ENCODE results near the gene BPIFB2.

BPIFB2 gene

GRCh38 chr20:33071198-33071597 lies 63.7 kb downstream of the BPIFB2 start:
- no peak for DNase-seq

GRCh38 chr20:33072362-33072761 lies 64.9 kb downstream of the BPIFB2 start:
- DNase-seq, result no peak

GRCh38 chr20:33072813-33073212 lies 65.3 kb downstream of the BPIFB2 start:
- DNase-seq, result no peak
